GM13976 (cell line): ENCODE data around the gene CORIN.

ENCODE experiments used
- DNase-seq: peaks from one replicate; pipeline ENCODE4 v3.0.0; 2012; ENCODE audit warnings: low spot score
- in situ Hi-C: fragments of 300-500 bp; cut with MboI; formaldehyde crosslinking; loops from one replicate; pipeline ENCODE4 v1.12.0; 2022; ENCODE audit warnings: low sequenced_read_pairs, mixed read lengths, inconsistent platforms; ENCODE audit not compliant: unreplicated experiment
- TF ChIP-seq, protein P1 (sequence below): IDR thresholded peaks from 2 replicates; pipeline ENCODE4 v1.5.1; 2012; ENCODE audit warnings: borderline replicate concordance, mild to moderate bottlenecking; ENCODE audit not compliant: insufficient read depth; ENCODE audit errors: extremely low read depth, missing control alignments, control extremely low read depth

The CORIN gene

DNA sequence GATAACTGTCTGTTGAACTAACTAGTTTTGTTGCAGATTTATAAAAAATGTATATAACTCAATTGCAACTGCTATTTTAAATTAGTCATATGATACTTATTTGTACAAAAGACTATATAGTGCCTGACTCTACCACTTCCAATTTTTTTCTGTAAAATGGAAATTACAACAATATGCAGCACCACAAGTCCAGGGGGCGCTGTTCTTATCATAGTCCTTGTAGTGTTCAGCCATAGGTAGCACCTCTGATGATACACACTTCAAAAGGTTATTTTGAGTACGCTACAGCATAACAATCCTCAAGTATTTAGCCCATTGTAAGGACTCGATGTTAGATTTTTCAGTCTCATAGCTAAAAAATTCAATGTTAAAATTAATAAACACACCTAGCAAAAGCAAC is 174.9 kb downstream of the CORIN start:
- DNase-seq: no peak
- in situ Hi-C loops: no loop called here

DNA sequence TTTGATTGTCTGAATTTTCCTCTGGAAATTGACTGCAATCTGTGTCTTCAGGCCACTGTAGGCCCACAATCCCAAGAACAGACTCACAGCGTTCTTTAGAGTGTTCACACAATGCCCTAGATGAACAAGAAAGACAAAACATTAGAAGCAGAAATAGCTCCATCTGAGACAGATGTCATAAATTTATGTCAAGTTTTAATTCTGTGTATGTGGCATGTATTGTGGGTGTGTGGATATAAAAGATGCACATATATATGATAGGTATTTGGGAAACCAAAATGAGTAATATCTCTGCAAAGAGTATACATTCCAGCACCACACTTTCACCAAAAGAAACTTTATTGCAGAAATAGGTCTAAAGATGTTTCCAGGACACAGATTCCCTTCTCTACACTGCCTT is 176.1 kb downstream of the CORIN start:
- in situ Hi-C loops: no loop called here
- DNase-seq: no peak
- TF ChIP-seq, protein P1, sequence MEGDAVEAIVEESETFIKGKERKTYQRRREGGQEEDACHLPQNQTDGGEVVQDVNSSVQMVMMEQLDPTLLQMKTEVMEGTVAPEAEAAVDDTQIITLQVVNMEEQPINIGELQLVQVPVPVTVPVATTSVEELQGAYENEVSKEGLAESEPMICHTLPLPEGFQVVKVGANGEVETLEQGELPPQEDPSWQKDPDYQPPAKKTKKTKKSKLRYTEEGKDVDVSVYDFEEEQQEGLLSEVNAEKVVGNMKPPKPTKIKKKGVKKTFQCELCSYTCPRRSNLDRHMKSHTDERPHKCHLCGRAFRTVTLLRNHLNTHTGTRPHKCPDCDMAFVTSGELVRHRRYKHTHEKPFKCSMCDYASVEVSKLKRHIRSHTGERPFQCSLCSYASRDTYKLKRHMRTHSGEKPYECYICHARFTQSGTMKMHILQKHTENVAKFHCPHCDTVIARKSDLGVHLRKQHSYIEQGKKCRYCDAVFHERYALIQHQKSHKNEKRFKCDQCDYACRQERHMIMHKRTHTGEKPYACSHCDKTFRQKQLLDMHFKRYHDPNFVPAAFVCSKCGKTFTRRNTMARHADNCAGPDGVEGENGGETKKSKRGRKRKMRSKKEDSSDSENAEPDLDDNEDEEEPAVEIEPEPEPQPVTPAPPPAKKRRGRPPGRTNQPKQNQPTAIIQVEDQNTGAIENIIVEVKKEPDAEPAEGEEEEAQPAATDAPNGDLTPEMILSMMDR: no peak

More for the DNA sequence above, 174.9 kb downstream of the CORIN start:
- TF ChIP-seq, protein P1: no peak

DNA sequence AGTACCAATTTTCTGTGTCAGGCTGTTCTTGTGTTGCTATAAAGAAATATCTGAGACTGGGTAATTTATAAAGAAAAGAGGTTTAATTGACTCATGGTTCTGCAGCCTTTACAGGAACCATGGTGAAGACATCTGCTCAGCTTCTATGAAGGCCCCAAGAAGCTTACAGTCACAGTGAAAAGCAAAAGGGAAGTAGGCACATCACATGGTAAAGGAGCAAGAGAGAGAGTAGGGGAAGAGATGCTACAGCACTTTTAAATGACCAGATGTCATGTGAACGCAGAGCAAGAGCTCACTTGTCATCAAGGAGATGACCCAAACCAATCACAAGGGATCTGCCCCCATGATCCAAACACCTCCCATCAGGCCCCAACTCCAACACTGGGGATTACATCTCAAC is 178.5 kb downstream of the CORIN start:
- TF ChIP-seq, protein P1: no peak
- DNase-seq: no peak

DNA sequence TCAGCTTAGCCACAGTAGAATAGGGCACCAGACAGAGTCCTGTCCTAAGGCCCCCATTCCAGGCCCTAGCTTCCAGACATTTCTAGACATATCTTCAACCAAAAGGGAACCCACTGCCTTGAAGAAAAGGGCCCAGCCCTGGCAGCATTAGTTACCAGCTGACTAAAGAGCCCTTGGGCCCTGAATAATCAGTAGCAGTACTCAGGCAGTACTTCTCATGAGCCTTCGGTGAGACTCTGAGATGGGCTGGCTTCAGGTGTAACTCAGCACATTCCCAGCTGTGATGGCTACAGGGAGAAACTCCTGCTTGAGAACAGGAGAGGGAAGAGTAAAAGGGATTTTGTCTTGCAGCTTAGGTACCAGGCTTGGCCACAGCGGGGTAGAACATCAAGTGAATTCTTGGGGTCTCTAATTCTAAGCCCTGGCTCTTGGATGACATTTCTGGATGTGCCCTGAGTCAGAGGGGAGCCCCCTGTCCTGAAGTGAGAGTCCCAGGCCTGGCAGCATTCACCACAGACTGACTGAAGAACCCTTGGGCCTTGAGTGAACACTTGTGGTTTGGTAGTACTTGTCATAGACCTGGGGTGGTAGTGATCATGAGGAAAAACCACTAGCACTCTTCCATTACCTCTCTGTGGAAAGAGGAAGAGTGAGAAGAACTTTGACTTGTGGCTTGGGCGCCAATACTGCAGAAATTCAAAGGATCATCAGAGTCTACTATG is 182.7 kb downstream of the CORIN start:
- in situ Hi-C loops: no loop called here
- TF ChIP-seq, protein P1: no peak
- no peak for DNase-seq

More for the DNA sequence above, 178.5 kb downstream of the CORIN start:
- in situ Hi-C loops: no loop called here

DNA sequence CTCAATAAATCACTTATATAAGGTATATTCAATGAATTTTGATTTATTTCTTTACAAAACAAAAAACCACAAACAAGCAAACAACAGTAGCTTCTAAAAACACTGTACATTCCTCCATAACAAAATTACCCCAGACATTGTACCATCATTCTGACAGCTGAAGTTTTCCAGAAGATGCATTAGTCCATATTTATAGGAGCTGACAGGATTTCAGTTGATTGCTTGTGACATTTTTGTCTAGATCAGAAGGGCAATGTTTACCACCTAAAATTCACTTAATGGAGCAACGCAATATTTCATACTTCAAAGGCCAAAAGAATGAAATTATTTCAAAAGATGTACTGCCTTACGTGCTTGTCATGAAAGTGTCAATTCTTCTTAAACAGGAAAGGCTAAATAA is 185.8 kb downstream of the CORIN start:
- in situ Hi-C loops: no loop called here
- TF ChIP-seq, protein P1: no peak

DNA sequence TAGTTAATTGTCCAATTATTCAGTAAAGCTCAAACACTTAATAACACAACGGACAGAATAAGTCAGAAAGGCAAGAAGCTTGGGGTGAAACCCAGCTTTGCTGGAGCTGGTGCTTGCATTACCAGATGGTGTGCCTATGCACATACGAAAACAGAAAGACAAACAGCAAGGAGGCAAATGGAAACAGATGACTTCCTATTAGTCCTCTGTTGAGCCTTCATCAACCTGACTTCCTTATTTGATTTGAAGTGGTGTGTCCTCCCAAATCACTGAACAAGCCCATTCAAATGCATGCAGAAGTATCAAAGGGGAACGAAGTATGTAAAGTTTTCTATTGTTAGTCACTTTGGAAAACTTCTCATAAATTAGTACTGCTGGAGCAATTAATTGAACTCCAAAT is 186.6 kb downstream of the CORIN start:
- TF ChIP-seq, protein P1: no peak
- DNase-seq: no peak
- in situ Hi-C loops: no loop called here

More for the DNA sequence above, 185.8 kb downstream of the CORIN start:
- DNase-seq: no peak
